ENCODE results near the gene FOSB. TPM values are rescaled to one million over a fixed set of nuclear protein-coding genes. Genes with fewer than 3 reads are reported as not detected.

The FOSB gene
- total RNA-seq, 1 donor = 0.81 TPM

GRCh38 chr19:45467115-45467455 lies 711 bp upstream of the FOSB start:
- peak overlapping the region; percentile 75 for H3K4me3 ChIP-seq (ENCODE audit: low read depth, low read length)
- no peak for TF ChIP-seq CTCF (IDR thresholded peaks at IDR 0.05; ENCODE audit: insufficient read depth, low read length)
- peak; percentile 20 for DNase-seq (ENCODE audit: low read depth)

GRCh38 chr19:45468159-45468651 lies 409 bp downstream of the FOSB start:
- DNase-seq (ENCODE audit: low read depth) = no peak
- peak overlapping the region; percentile 90 for H3K4me3 ChIP-seq (ENCODE audit: low read depth, low read length)
- TF ChIP-seq CTCF (IDR thresholded peaks at IDR 0.05; ENCODE audit: insufficient read depth, low read length) = peak; percentile 12

GRCh38 chr19:45468803-45469131 lies 971 bp downstream of the FOSB start:
- DNase-seq (ENCODE audit: low read depth) = no peak
- no peak for TF ChIP-seq CTCF (IDR thresholded peaks at IDR 0.05; ENCODE audit: insufficient read depth, low read length)
- peak overlapping the region; percentile 90 for H3K4me3 ChIP-seq (ENCODE audit: low read depth, low read length)

- H3K4me3 ChIP-seq (ENCODE audit: low read depth, low read length) = peak overlapping the region; percentile 90
- TF ChIP-seq CTCF (IDR thresholded peaks at IDR 0.05; ENCODE audit: insufficient read depth, low read length) = no peak
- peak; percentile 92 for DNase-seq (ENCODE audit: low read depth)
Measured at GRCh38 chr19:45469132-45469944, 1.5 kb downstream of the FOSB start.

GRCh38 chr19:45469945-45470761 lies 2.4 kb downstream of the FOSB start:
- peak; percentile 47 for DNase-seq (ENCODE audit: low read depth)
- no peak for TF ChIP-seq CTCF (IDR thresholded peaks at IDR 0.05; ENCODE audit: insufficient read depth, low read length)

GRCh38 chr19:45470762-45471081 lies 2.9 kb downstream of the FOSB start:
- no peak overlapping the region for H3K4me3 ChIP-seq (ENCODE audit: low read depth, low read length)
- TF ChIP-seq CTCF (IDR thresholded peaks at IDR 0.05; ENCODE audit: insufficient read depth, low read length) = no peak
- DNase-seq (ENCODE audit: low read depth) = no peak

More at GRCh38 chr19:45469945-45470761, 2.4 kb downstream of the FOSB start:
- peak overlapping the region; percentile 90 for H3K4me3 ChIP-seq (ENCODE audit: low read depth, low read length)
